Measurements from ENCODE around the gene SLC7A14.
"Not testable (repeated sequence)": the region's sequence is repeated elsewhere in the genome, so short reads cannot be mapped to it uniquely, and the experiment has no call there.

Gene SLC7A14

GRCh38 chr3:170584585-170585007 lies 1.3 kb downstream of the SLC7A14 start:
- H4K20me1 ChIP-seq (ENCODE audit: insufficient read depth, low read length): no peaks in the 10 kb centered on the region
- H3K9me3 ChIP-seq (ENCODE audit: insufficient read depth, low read length): no peaks in the 10 kb centered on the region
- no peak overlapping the region for H3K27ac ChIP-seq (ENCODE audit: low read length)
- H3K79me2 ChIP-seq (ENCODE audit: low read length): no peaks in the 10 kb centered on the region
- peaks cover 76% of the 10 kb centered on the region for H3K27me3 ChIP-seq (ENCODE audit: low read depth, low read length)
- no peak overlapping the region for H3K4me3 ChIP-seq (ENCODE audit: low read length)
- H3K9ac ChIP-seq (ENCODE audit: low read length): no peak overlapping the region
- no peak overlapping the region for H3K4me2 ChIP-seq (ENCODE audit: low read length)
- TF ChIP-seq CTCF (IDR thresholded peaks at IDR 0.05; ENCODE audit: low read depth, low read length): no peak
- H2AFZ ChIP-seq (ENCODE audit: low read depth, low read length): no peak overlapping the region
- H3K36me3 ChIP-seq (replicated peaks; ENCODE audit: low read depth, low read length): no peaks in the 10 kb centered on the region
- H3K4me1 ChIP-seq (ENCODE audit: low read length): no peaks in the 10 kb centered on the region

- H3K9ac ChIP-seq (ENCODE audit: low read length): no peak overlapping the region
- no peak overlapping the region for H3K27ac ChIP-seq (ENCODE audit: low read length)
- peaks cover 86% of the 10 kb centered on the region for H3K27me3 ChIP-seq (ENCODE audit: low read depth, low read length)
- peaks cover 6% of the 10 kb centered on the region; the same call in 1 of the 2 replicates for H4K20me1 ChIP-seq (ENCODE audit: insufficient read depth, low read length)
- H3K79me2 ChIP-seq (ENCODE audit: low read length): no peaks in the 10 kb centered on the region
- no peak overlapping the region for H2AFZ ChIP-seq (ENCODE audit: low read depth, low read length)
- TF ChIP-seq CTCF (IDR thresholded peaks at IDR 0.05; ENCODE audit: low read depth, low read length): no peak
- TF ChIP-seq EZH2phosphoT487 (IDR thresholded peaks at IDR 0.05; ENCODE audit: low read depth): no peak
- H3K9me3 ChIP-seq (ENCODE audit: insufficient read depth, low read length): no peaks in the 10 kb centered on the region
- peaks cover 4% of the 10 kb centered on the region for H3K4me1 ChIP-seq (ENCODE audit: low read length)
- H3K36me3 ChIP-seq (replicated peaks; ENCODE audit: low read depth, low read length): no peaks in the 10 kb centered on the region
- no peak overlapping the region for H3K4me3 ChIP-seq (ENCODE audit: low read length)
- no peak overlapping the region for H3K4me2 ChIP-seq (ENCODE audit: low read length)
These were observed 6.2 kb downstream of the SLC7A14 start for GRCh38 chr3:170579646-170580045.

- H3K36me3 ChIP-seq (replicated peaks; ENCODE audit: low read depth, low read length): no peaks in the 10 kb centered on the region
- H4K20me1 ChIP-seq (ENCODE audit: insufficient read depth, low read length): peaks cover 17% of the 10 kb centered on the region; the same call in 1 of the 2 replicates
- H2AFZ ChIP-seq (ENCODE audit: low read depth, low read length): no peak overlapping the region
- peaks cover 25% of the 10 kb centered on the region for H3K4me1 ChIP-seq (ENCODE audit: low read length)
- no peak for TF ChIP-seq EZH2phosphoT487 (IDR thresholded peaks at IDR 0.05; ENCODE audit: low read depth)
- TF ChIP-seq CTCF (IDR thresholded peaks at IDR 0.05; ENCODE audit: low read depth, low read length): no peak
- no peaks in the 10 kb centered on the region for H3K79me2 ChIP-seq (ENCODE audit: low read length)
- H3K9me3 ChIP-seq (ENCODE audit: insufficient read depth, low read length): no peaks in the 10 kb centered on the region
- H3K9ac ChIP-seq (ENCODE audit: low read length): no peak overlapping the region
- peak overlapping the region; percentile 32 for H3K4me2 ChIP-seq (ENCODE audit: low read length)
- H3K4me3 ChIP-seq (ENCODE audit: low read length): no peak overlapping the region
- H3K27me3 ChIP-seq (ENCODE audit: low read depth, low read length): peaks cover 66% of the 10 kb centered on the region
- H3K27ac ChIP-seq (ENCODE audit: low read length): no peak overlapping the region
These were observed 13.1 kb downstream of the SLC7A14 start for GRCh38 chr3:170572665-170573253.

DNA sequence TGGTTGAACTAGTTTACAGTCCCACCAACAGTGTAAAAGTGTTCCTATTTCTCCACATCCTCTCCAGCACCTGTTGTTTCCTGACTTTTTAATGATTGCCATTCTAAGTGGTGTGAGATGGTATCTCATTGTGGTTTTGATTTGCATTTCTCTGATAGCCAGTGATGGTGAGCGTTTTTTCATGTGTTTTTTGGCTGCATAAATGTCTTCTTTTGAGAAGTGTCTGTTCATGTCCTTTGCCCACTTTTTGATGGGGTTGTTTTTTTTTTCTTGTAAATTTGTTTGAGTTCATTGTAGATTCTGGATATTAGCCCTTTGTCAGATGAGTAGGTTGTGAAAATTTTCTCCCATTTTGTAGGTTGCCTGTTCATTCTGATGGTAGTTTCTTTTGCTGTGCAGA lies 18.3 kb downstream of the SLC7A14 start:
- H2AFZ ChIP-seq (ENCODE audit: low read depth, low read length); H3K79me2 ChIP-seq (ENCODE audit: low read length); H3K4me3 ChIP-seq (ENCODE audit: low read length); H3K36me3 ChIP-seq (replicated peaks; ENCODE audit: low read depth, low read length); H3K9me3 ChIP-seq (ENCODE audit: insufficient read depth, low read length); H3K9ac ChIP-seq (ENCODE audit: low read length); H3K27ac ChIP-seq (ENCODE audit: low read length); H3K4me2 ChIP-seq (ENCODE audit: low read length): not testable (repeated sequence)
- H3K4me1 ChIP-seq (ENCODE audit: low read length): peaks cover 15% of the 10 kb centered on the region
- peaks cover 55% of the 10 kb centered on the region for H3K27me3 ChIP-seq (ENCODE audit: low read depth, low read length)
- H4K20me1 ChIP-seq (ENCODE audit: insufficient read depth, low read length): peaks cover 14% of the 10 kb centered on the region; the same call in 1 of the 2 replicates

Measured in OCI-LY3 (cell line).